Activated CD8-positive, alpha-beta memory T cell treated with anti-CD3 and anti-CD28 coated beads, Interleukin-2, amount 50 U/mL, for 24 hours (primary cell): ENCODE results near the gene SEMA6B.

Source experiments
- DNase-seq: peaks from one replicate; pipeline ENCODE4 v3.0.0-alpha.2; 2020; ENCODE audit errors: extremely low read depth

Gene SEMA6B

DNA sequence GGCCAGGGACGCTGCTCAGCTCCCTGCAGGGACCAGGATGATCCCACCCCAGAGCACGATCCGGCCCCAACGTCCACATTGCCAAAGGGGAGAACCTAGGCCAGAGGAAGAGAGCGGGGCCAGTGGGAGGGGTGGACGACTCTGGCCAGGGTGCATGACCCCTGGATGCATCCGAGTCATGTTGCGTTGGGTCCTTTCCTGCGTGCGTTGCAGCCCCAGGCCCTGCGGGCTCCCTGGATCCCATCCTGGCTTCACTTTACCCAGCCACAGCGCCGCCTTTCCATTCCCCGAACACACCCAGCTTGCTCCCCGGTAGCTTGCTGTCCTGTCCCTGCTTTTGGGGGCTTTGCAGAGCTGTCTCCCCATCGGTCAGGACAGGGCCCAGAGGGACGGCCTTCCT is 51.7 kb downstream of the SEMA6B start:
- DNase-seq, result no peak

- no peak for DNase-seq
These were observed 52.4 kb downstream of the SEMA6B start for GRCh38 chr19:4507150-4507452.

DNA sequence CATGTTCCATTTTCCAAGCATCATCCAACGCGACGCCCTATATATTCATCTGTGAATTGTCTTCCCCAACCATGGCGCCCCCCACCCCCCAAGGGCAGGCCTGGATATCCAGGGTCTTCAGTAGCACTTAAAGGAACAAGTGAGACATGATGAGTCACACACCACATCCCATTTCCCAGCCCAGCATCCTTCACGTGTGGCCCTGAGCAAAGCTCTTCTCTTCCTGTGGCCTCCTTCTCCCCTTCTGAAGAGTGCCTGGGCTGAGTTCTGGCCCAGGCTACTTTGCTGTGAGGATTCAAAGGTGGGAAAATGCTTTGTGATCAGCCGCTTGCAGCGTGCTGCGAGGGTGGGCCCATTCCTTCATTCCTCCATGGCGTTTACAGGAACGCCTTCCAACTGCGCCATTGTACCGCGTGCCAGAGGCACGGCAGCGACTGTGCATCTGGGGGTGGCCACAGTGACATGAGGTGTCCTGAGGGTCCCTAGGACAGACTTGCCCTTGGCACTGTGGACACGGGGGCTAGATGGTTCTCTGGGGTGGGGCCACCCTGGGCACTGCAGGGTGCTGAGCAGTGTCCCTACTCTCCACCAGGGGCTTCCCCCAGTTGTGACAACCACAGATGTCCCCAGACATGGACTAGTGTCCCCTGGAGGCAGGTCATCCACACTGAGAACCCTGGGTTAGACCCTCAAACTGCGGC is 52.9 kb downstream of the SEMA6B start:
- no peak for DNase-seq

- no peak for DNase-seq
These were observed 53.7 kb downstream of the SEMA6B start for GRCh38 chr19:4505570-4506448.

DNA sequence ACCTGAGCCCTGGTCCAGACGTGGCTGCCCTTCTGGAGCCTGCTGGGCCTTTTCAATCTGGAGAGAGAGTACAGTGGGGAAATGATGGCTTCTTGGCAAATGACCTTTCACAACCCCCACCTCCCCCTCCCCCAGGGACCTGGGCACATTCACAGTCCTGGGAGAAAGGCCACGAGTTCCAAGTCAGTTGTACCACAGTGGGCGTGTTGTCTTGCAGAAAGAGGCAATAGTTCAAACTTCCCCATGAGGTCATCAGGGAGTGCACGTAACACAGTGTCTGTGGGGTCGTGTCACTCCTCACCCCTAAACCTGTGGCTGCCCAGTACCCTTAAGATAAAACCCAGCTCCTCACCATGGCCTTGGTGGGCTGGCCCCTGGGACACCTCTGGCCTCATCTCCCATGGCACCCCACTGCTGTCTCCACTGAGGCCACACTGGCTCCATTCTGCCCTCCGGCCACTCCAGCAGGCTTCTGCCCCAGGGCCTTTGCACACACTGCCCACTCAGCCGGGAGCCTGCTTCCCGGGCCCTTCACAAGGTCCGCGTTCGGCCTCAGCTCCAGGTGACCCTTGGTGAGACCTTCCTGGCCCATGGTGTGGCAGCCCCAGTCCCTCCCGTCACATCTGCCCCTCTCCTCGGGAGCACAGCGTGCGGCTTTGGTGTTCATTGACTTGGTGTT is 54.5 kb downstream of the SEMA6B start:
- no peak for DNase-seq

DNA sequence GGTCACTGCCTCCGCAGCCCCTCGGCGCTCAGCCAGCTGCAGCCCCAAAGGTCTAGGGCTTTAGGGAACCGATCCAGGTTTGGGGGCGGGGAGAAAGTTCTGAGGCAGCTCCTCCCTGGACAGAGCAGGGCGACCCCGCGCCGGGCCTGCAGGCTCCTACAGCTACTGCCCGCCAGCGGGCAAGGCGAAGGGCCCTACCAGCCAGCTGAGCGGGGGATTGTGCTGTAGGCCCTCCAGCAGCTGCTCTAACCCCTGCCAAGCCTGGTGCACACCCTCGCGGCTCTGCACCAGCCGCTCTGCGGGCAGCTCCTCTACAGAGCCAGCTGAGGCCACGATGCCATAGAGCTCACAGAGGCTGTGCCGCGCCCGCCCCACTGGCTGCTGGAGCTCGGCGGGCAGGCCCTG is 55.2 kb downstream of the SEMA6B start:
- no peak for DNase-seq

DNA sequence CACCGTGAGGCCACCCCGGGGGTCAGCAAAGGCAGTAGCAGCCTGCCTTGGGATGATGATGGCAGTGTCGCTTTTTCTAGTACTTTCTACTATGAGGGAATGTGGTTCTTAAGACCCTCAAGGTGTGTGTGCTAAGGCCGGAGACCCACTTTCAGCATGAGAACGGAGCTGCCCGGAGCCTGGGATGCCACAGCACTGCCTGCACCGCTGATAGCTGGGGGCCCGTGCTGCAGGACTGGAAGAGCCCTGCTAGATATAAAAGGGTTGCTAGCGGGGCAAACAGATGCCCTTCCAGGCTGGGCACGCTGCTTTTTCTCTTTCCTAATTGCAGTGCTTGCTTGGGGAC is 55.7 kb downstream of the SEMA6B start:
- no peak for DNase-seq

DNA sequence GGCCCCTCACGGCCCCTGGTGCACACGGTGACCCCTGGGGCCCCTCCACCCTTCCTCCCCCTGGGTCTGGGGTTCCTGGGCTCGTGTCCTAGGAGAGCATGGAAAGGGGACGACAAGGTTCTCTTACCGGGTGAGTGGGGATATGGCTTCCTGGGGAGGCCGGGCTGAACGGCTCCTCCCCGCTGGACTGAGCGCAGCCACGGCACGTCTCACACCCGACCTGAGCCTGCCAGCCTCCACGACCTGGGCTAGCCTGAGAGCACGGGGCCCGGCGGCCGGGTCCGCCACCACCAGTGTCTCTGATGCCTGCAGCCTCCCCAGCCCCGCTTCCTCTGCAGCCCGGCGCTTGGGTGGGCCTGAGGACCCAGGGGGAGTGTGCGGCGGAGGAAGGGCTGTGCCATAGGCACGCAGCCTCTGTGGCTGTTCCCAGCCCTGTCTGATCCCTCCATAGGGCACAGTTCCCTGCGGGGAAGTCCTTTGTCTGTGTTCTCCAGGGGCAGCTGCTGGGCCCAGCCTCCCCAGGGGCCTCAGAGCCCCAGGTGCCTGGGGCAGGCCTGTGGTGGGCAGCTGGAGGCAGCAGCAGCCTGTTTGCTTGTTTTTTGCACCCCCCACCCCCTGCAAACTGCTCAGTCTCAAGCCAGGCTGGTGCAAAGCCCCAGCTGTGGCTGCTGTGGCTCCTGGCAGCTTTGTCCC is 56.2 kb downstream of the SEMA6B start:
- DNase-seq, result no peak

DNA sequence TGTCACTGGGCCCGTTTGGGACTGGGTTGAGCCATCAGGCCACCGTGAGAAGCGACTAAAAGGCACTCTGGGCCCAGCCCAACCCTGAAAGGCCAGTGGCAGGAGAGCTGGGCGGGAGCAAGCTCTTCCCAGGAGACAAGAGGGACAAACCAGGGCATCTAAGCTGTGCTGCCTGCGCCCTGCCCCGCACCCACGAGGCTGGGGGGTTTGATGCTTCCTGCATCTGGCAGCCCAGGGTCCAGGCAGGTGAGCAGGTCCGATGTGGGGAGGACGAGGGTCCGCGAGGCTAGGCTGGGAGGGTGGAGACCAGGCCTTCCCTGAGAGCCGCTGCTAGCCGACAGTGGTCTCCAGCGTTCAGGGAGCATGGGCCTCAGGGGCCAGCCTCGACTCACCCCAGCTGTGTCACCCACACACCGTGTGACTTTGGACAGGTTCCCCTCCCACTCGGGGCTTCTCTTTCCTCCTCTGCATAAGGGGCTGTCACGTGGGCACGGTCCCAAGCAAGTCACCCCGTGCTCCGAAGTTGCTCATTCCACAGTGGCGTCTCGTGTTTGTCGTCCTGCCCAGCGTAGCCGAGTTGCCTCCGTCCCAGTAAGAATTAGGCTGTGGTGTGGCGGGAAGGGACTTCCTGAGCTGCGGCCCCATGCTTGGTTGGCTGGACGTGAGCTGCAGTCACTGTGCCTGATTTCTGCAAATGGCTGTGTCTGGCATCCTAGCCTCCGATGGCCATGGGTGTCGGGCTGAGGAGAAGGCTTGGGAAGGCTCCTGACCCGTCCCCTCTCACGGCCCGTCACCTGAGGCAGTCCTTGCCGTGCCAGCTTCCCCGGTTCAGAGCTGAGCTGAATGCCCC is 57.0 kb downstream of the SEMA6B start:
- no peak for DNase-seq

GRCh38 chr19:4501691-4502090 is 57.8 kb downstream of the SEMA6B start:
- no peak for DNase-seq

GRCh38 chr19:4500841-4501591 is 58.5 kb downstream of the SEMA6B start:
- no peak for DNase-seq

- DNase-seq, result no peak
These were observed 59.6 kb downstream of the SEMA6B start for GRCh38 chr19:4499855-4500254.

DNA sequence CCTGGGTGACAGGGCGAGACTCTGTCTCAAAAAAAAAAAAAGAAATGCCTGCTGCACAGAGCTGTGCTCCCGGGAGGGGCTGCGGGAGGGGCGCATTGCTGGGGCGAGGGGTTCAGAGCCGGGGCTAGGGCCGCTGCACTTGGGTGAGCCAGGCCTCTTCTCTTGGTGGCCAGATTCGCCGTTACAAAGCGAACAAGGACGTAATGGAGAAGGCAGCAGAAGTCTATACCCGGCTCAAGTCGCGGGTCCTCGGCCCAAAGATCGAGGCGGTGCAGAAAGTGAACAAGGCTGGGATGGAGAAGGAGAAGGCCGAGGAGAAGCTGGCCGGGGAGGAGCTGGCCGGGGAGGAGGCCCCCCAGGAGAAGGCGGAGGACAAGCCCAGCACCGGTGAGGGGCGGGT is 60.2 kb downstream of the SEMA6B start:
- no peak for DNase-seq

- DNase-seq, result no peak
These were observed 60.8 kb downstream of the SEMA6B start for GRCh38 chr19:4498694-4499093.

- DNase-seq, result no peak
These were observed 61.6 kb downstream of the SEMA6B start for GRCh38 chr19:4497770-4498389.

DNA sequence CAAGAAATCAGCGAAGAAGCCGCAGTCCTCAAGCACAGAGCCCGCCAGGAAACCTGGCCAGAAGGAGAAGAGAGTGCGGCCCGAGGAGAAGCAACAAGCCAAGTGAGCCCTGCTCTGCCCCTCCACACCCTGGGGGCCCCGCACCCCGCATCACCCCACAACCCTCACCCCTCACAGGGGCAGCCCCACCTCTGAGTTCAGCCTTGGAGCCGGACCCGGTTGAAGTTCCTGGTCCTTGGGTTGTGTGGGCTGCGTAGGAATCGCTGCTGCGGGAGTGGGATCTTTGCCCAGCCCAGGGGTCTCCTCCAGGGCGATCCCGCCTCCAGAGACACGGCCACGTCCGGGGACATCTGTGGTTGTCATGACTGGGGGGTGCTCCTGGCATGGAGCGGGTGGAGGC is 63.2 kb downstream of the SEMA6B start:
- no peak for DNase-seq

- DNase-seq, result no peak
These were observed 64.0 kb downstream of the SEMA6B start for GRCh38 chr19:4495471-4495870.

- DNase-seq, result no peak
These were observed 64.8 kb downstream of the SEMA6B start for GRCh38 chr19:4494691-4495064.

DNA sequence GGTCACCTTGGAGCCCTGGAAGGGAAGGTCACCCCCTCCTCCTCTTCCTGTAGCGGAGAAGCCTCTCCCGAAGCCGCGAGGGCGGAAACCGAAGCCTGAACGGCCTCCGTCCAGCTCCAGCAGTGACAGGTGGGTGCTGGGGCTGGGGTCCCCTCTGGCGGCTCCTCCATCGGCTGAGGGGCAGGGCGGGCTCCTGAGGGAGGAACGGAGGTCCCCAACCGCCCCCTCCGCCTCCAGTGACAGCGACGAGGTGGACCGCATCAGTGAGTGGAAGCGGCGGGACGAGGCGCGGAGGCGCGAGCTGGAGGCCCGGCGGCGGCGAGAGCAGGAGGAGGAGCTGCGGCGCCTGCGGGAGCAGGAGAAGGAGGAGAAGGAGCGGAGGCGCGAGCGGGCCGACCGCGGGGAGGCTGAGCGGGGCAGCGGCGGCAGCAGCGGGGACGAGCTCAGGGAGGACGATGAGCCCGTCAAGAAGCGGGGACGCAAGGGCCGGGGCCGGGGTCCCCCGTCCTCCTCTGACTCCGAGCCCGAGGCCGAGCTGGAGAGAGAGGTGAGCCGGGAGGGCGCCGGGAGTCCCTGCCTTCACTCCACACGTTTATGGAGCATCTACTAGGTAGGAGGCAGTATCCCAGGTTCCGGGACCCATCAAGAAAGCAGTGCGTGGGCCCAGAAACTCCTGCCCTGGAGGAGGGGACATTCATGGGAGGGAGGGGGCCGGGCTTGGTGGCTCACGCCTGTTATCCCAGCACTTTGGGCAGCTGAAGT is 65.4 kb downstream of the SEMA6B start:
- no peak for DNase-seq
